GM23338 (cell line): ENCODE data around the gene CDK5RAP2. TPM values are rescaled to one million over a fixed set of nuclear protein-coding genes. Genes with fewer than 3 reads are reported as not detected.
"Not testable (repeated sequence)": the region's sequence is repeated elsewhere in the genome, so short reads cannot be mapped to it uniquely, and the experiment has no call there.

Source experiments
- ATAC-seq: fragments of 200-7000 bp; cut with Tn5 transposase; 3 replicates; pipeline ENCODE4 v1.9.1; 2020
- DNase-seq: peaks from one replicate; pipeline ENCODE4 v3.0.0-alpha.2; 2015; ENCODE audit warnings: low spot score
- H2AFZ ChIP-seq: fragments of 200-600 bp; sonication (generic); 2 replicates; pipeline ENCODE4 v1.8.0; 2016; ENCODE audit warnings: antibody characterized with exemption, mild to moderate bottlenecking, moderate library complexity
- H3F3A ChIP-seq: fragments of 200-600 bp; sonication (generic); replicated peaks from 2 replicates; pipeline ENCODE4 v1.8.0; 2017; ENCODE audit warnings: antibody characterized with exemption, mixed run types, low read depth
- H3K27ac ChIP-seq: fragments of 200-600 bp; sonication (generic); 2 replicates; pipeline ENCODE4 v1.6.1; 2016; ENCODE audit warnings: low read depth
- H3K27me3 ChIP-seq: fragments of 200-600 bp; sonication (generic); 2 replicates; pipeline ENCODE4 v1.8.0; 2016; ENCODE audit warnings: mild to moderate bottlenecking, mixed run types, moderate library complexity; ENCODE audit not compliant: insufficient read depth
- H3K36me3 ChIP-seq: fragments of 200-600 bp; sonication (generic); 2 replicates; pipeline ENCODE4 v1.8.0; 2016; ENCODE audit warnings: mild to moderate bottlenecking; ENCODE audit not compliant: insufficient read depth
- H3K4me1 ChIP-seq: fragments of 200-600 bp; sonication (generic); 2 replicates; pipeline ENCODE4 v1.8.0; 2016; ENCODE audit warnings: mild to moderate bottlenecking, moderate library complexity; ENCODE audit not compliant: insufficient read depth
- H3K4me2 ChIP-seq: fragments of 200-600 bp; sonication (generic); 2 replicates; pipeline ENCODE4 v1.7.1; 2017; ENCODE audit warnings: mixed run types
- H3K4me3 ChIP-seq: fragments of 200-600 bp; sonication (generic); 2 replicates; pipeline ENCODE4 v1.6.1; 2016; ENCODE audit warnings: mixed run types
- H3K79me2 ChIP-seq: fragments of 200-600 bp; sonication (generic); replicated peaks from 2 replicates; pipeline ENCODE4 v1.8.0; 2017; ENCODE audit warnings: mild to moderate bottlenecking; ENCODE audit not compliant: insufficient read depth
- H3K9me2 ChIP-seq: fragments of 200-600 bp; sonication (generic); 2 replicates; pipeline ENCODE4 v1.8.0; 2017; ENCODE audit not compliant: insufficient read depth
- H4K20me1 ChIP-seq: fragments of 200-600 bp; sonication (generic); replicated peaks from 2 replicates; pipeline ENCODE4 v1.8.0; 2017; ENCODE audit warnings: mild to moderate bottlenecking; ENCODE audit not compliant: insufficient read depth
- H3K27ac Mint-ChIP-seq: 2 replicates; pipeline ENCODE4 v1.8.0; 2020; ENCODE audit warnings: inconsistent platforms, mild to moderate bottlenecking, moderate library complexity, mixed read lengths
- H3K27me3 Mint-ChIP-seq: 3 replicates; pipeline ENCODE4 v1.8.0; 2022; ENCODE audit warnings: low read depth, mild to moderate bottlenecking, moderate library complexity, mixed read lengths, inconsistent platforms; ENCODE audit not compliant: insufficient read depth, poor library complexity
- H3K36me3 Mint-ChIP-seq: 3 replicates; pipeline ENCODE4 v1.8.0; 2021; ENCODE audit warnings: low read depth, mild to moderate bottlenecking, inconsistent platforms, moderate library complexity, mixed read lengths
- H3K4me1 Mint-ChIP-seq: 3 replicates; pipeline ENCODE4 v1.8.0; 2020; ENCODE audit warnings: mild to moderate bottlenecking, inconsistent platforms, mixed read lengths
- H3K4me3 Mint-ChIP-seq: 3 replicates; pipeline ENCODE4 v1.8.0; 2021; ENCODE audit warnings: moderate library complexity, mild to moderate bottlenecking, inconsistent platforms, mixed read lengths
- H3K9me3 Mint-ChIP-seq: 3 replicates; pipeline ENCODE4 v1.8.0; 2020; ENCODE audit warnings: moderate library complexity, mild to moderate bottlenecking, inconsistent platforms, mixed read lengths
- ETS1 ChIP-seq: IDR thresholded peaks from 2 replicates; pipeline ENCODE4 v1.6.1; 2016; ENCODE audit warnings: antibody characterized with exemption
- JUNB ChIP-seq: IDR thresholded peaks from one replicate; pipeline ENCODE4 v1.6.1; 2016; ENCODE audit warnings: antibody characterized with exemption; ENCODE audit not compliant: unreplicated experiment
- REST ChIP-seq: IDR thresholded peaks from one replicate; pipeline ENCODE4 v1.6.1; 2018; ENCODE audit warnings: antibody characterized with exemption; ENCODE audit not compliant: unreplicated experiment
- ZNF114 ChIP-seq: fragments of 250-450 bp; sonication (Bioruptor Pico); IDR thresholded peaks from 2 replicates; pipeline ENCODE4 v1.5.0; 2020; ENCODE audit warnings: mild to moderate bottlenecking, moderate library complexity
- ZNF331 ChIP-seq: fragments of 250-450 bp; sonication (Bioruptor Pico); IDR thresholded peaks from 2 replicates; pipeline ENCODE4 v1.5.0; 2020; ENCODE audit warnings: low read depth, mild to moderate bottlenecking, moderate library complexity
- ZNF462 ChIP-seq: fragments of 250-450 bp; sonication (Bioruptor Pico); IDR thresholded peaks from 2 replicates; pipeline ENCODE4 v1.5.0; 2020; ENCODE audit warnings: mild to moderate bottlenecking, moderate library complexity
- polyA plus RNA-seq: library from polyadenylated mRNA; unstranded; fragments of >200 nt; fragmentation: Nextera tagmentation; extraction: Ambion mirVana; gene quantifications from 2 replicates; pipeline ENCODE4 v1.2.1, GENCODE V29; 2016
- total RNA-seq: library from RNA; depleted of rRNA; stranded (reverse); fragments of >200 nt; shearing (Covaris generic); gene quantifications from 2 replicates; pipeline ENCODE4 v1.2.3, GENCODE V29; 2014

Gene CDK5RAP2
- total and polyA plus RNA-seq, 2 experiments from 2014 or later: 50.7 to 65.7 TPM

GRCh38 chr9:120515481-120515880 is 64.5 kb downstream of the CDK5RAP2 start:
- not testable (repeated sequence) for ATAC-seq
- H3K36me3 ChIP-seq: peaks cover 27% of the 10 kb centered on the region; the same call in 1 of the 2 replicates

GRCh38 chr9:120514405-120514804 is 65.6 kb downstream of the CDK5RAP2 start:
- Histone ChIP-seq H3K9me2 (no peaks in the 10 kb centered on the region), H3K27me3 (no peaks in the 10 kb centered on the region), H3K4me1 (no peaks in the 10 kb centered on the region), H3K79me2 (peaks cover 6% of the 10 kb centered on the region; the same call in 1 of the 2 replicates), H3K4me3 (no peak overlapping the region), H3K4me2 (no peak overlapping the region), H4K20me1 (peaks cover 6% of the 10 kb centered on the region; the same call in 1 of the 2 replicates), H2AFZ (no peak overlapping the region), H3F3A (no peaks in the 10 kb centered on the region), H3K36me3 (peaks cover 27% of the 10 kb centered on the region; the same call in 1 of the 2 replicates), H3K27ac (no peak overlapping the region)
- no peaks in the 10 kb centered on the region for H3K27me3 Mint-ChIP-seq
- peaks cover 54% of the 10 kb centered on the region for H3K36me3 Mint-ChIP-seq
- no peaks in the 10 kb centered on the region for H3K4me1 Mint-ChIP-seq
- TF ChIP-seq ZNF331 (no peak), ETS1 (no peak), ZNF462 (CRISPR knock-in tag) (no peak), REST (no peak), ZNF114 (CRISPR knock-in tag) (no peak), JUNB (no peak)
- no peak overlapping the region for H3K4me3 Mint-ChIP-seq
- no peaks in the 10 kb centered on the region for H3K9me3 Mint-ChIP-seq
- H3K27ac Mint-ChIP-seq: no peak overlapping the region
- ATAC-seq (no peak), DNase-seq (no peak)

More at GRCh38 chr9:120515481-120515880, 64.5 kb downstream of the CDK5RAP2 start:
- not testable (repeated sequence) for H3K9me3 Mint-ChIP-seq, H3K9me2 ChIP-seq, H3K4me1 Mint-ChIP-seq, H3K4me3 Mint-ChIP-seq, H2AFZ ChIP-seq, H3K4me3 ChIP-seq, H3K4me1 ChIP-seq, H4K20me1 ChIP-seq, H3K27ac ChIP-seq, H3K79me2 ChIP-seq, H3K27me3 Mint-ChIP-seq, H3F3A ChIP-seq, DNase-seq, H3K27me3 ChIP-seq, H3K4me2 ChIP-seq, H3K27ac Mint-ChIP-seq
- H3K36me3 Mint-ChIP-seq: peaks cover 54% of the 10 kb centered on the region
